Measurements from ENCODE around the gene PJA1. TPM values are rescaled to one million over a fixed set of nuclear protein-coding genes. Genes with fewer than 3 reads are reported as not detected.
A peak's percentile ranks its signal among the peaks of the same experiment; 100 is the strongest.

Gene PJA1
- total and polyA plus RNA-seq, 2 experiments from 2014 or later = 68.9 to 73.4 TPM

GRCh38 chrX:69172937-69173336 lies 7.7 kb upstream of the PJA1 start:
- Histone ChIP-seq H3K4me1 (ENCODE audit: low read depth) (peaks cover 3% of the 10 kb centered on the region), H3K9me3 (ENCODE audit: low read depth) (peaks cover 3% of the 10 kb centered on the region), H3K36me3 (no peaks in the 10 kb centered on the region), H3K27ac (no peak overlapping the region), H3K4me3 (no peak overlapping the region), H3K27me3 (no peaks in the 10 kb centered on the region)
- no peak for TF ChIP-seq CTCF (IDR thresholded peaks at IDR 0.05; ENCODE audit: low read depth, low read length)
- no peak for DNase-seq (ENCODE audit: low read depth in 1 of 2, low spot score in 1 of 2)

GRCh38 chrX:69170319-69170718 lies 5.1 kb upstream of the PJA1 start:
- H3K9me3 ChIP-seq (ENCODE audit: low read depth) = no peaks in the 10 kb centered on the region
- H3K27ac ChIP-seq = no peak overlapping the region
- H3K36me3 ChIP-seq = no peaks in the 10 kb centered on the region
- H3K27me3 ChIP-seq = no peaks in the 10 kb centered on the region
- DNase-seq (ENCODE audit: low read depth in 1 of 2, low spot score in 1 of 2) = no peak
- TF ChIP-seq CTCF (IDR thresholded peaks at IDR 0.05; ENCODE audit: low read depth, low read length) = no peak
- no peak overlapping the region for H3K4me3 ChIP-seq
- peaks cover 3% of the 10 kb centered on the region for H3K4me1 ChIP-seq (ENCODE audit: low read depth)

DNA sequence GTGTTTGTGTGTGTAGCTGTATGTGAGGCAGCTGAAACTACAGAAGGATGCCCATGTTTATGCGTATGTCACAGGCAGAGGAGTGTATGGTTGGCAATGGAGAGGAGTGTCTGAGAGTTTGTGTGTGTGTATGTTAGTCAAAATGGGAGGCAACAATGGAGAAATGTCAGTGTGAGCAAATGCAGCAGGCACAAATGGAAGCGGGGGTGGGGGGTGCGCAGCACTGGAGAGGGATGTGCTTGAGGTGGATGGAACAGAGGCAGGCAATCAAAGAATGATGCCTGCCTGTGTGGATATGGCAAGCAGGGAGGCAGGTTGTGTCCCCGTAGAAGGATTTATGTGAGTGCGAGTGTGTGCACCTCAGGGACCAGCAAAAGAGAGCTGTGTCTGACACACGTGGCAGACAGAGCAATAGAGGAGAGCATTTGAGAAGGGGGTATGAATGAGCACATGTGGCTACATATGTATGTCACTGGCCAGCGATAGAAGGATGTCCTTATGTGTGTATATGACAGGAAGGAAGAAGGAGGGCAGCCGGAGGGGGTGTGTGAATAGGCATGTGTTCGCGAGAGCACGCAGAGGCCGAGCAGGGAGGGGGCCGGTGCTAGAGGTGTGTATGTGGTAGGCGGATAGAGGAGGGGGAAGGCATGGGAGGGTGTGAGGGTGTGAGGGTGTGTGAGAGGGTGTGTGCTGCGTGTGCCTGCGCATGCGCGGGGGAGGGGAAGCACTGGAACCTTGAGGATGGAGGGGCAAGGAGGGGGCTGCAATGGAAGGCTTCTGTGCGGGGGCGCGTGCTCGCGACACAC lies 1.1 kb downstream of the PJA1 start:
- no peak overlapping the region for H3K27ac ChIP-seq
- no peaks in the 10 kb centered on the region for H3K27me3 ChIP-seq
- TF ChIP-seq CTCF (IDR thresholded peaks at IDR 0.05; ENCODE audit: low read depth, low read length) = no peak
- no peaks in the 10 kb centered on the region for H3K9me3 ChIP-seq (ENCODE audit: low read depth)
- no peaks in the 10 kb centered on the region for H3K36me3 ChIP-seq
- H3K4me1 ChIP-seq (ENCODE audit: low read depth) = no peaks in the 10 kb centered on the region
- peak overlapping the region; percentile 78 for H3K4me3 ChIP-seq
- peak in 1 of 2 donors; percentile 20 for DNase-seq (ENCODE audit: low read depth in 1 of 2, low spot score in 1 of 2)

- Histone ChIP-seq H3K27me3 (no peaks in the 10 kb centered on the region), H3K27ac (no peak overlapping the region), H3K4me3 (no peak overlapping the region), H3K9me3 (ENCODE audit: low read depth) (no peaks in the 10 kb centered on the region), H3K36me3 (no peaks in the 10 kb centered on the region), H3K4me1 (ENCODE audit: low read depth) (no peaks in the 10 kb centered on the region)
- no peak for DNase-seq (ENCODE audit: low read depth in 1 of 2, low spot score in 1 of 2)
- no peak for TF ChIP-seq CTCF (IDR thresholded peaks at IDR 0.05; ENCODE audit: low read depth, low read length)
Observed at GRCh38 chrX:69162361-69162865, 2.8 kb downstream of the PJA1 start.

DNA sequence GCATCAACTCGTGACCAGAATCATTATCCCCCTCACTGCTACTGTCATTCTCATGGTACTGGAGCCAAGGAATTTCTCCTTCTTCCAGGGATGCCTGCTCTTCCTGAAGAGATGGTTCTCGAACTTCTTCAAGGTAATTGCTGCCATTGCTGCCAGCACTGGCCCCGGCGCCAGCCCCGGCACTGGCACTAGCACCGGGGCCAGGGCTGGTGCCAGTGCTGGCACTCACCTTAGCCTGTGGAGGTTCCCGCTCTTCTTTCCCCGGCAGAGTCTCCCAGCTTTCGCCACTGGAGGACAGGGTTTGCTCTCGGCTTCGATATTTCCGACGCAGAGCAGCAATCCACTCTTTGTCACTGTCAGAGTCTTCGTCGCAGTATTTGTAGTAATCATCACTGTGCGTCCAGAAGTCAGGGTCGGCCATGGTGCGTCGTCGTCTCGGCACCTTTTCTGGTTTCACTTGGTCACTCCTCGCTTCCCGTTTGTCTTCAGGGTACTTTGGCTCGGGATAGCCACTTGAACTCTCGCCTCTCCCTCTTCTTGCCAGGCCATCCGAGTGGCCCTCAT lies 3.4 kb downstream of the PJA1 start:
- Histone ChIP-seq H3K4me3 (no peak overlapping the region), H3K36me3 (no peaks in the 10 kb centered on the region), H3K9me3 (ENCODE audit: low read depth) (no peaks in the 10 kb centered on the region), H3K27me3 (no peaks in the 10 kb centered on the region), H3K4me1 (ENCODE audit: low read depth) (no peaks in the 10 kb centered on the region), H3K27ac (no peak overlapping the region)
- no peak for TF ChIP-seq CTCF (IDR thresholded peaks at IDR 0.05; ENCODE audit: low read depth, low read length)
- no peak for DNase-seq (ENCODE audit: low read depth in 1 of 2, low spot score in 1 of 2)

Measured in cardiac muscle cell (in vitro differentiated cells and primary cell).